ENCODE measurements around the gene IL10RB. TPM values are rescaled to one million over a fixed set of nuclear protein-coding genes. Genes with fewer than 3 reads are reported as not detected.
A peak's percentile ranks its signal among the peaks of the same experiment; 100 is the strongest.
"Not testable (repeated sequence)": the region's sequence is repeated elsewhere in the genome, so short reads cannot be mapped to it uniquely, and the experiment has no call there.

IL10RB gene
- polyA plus RNA-seq (2013, experiment 1 of 2): 12.6 TPM
- 11.2 TPM for polyA plus RNA-seq (2013, experiment 2 of 2)

GRCh38 chr21:33266050-33266788, at the start of gene IL10RB:
Gene IL10RB, plus strand, starts transcription at chr21:33266367. Its CDS starts 99 bp downstream, at chr21:33266466.
- no peak within 1 kb of the TSS for H3K27ac ChIP-seq (ENCODE audit: low read depth, low read length, severe bottlenecking)
- peaks cover 4% of the 10 kb centered on the region for H3K4me1 ChIP-seq (ENCODE audit: control insufficient read depth, insufficient read depth, low read length, poor library complexity, severe bottlenecking)
- H3K4me3 ChIP-seq (ENCODE audit: extremely low read depth, insufficient read depth, low read length, poor library complexity, severe bottlenecking): peak within 1 kb of the TSS; percentile 59
- H3K36me3 ChIP-seq (ENCODE audit: control insufficient read depth, insufficient read depth, low read length): peaks cover 28% of the 10 kb centered on the region
- 0 to 1% methylated on average over 23 to 25 of the region's 60 CpGs for WGBS, 2 experiments (ENCODE audit: insufficient coverage in 2 of 2)
- H3K9me3 ChIP-seq (ENCODE audit: control insufficient read depth, low read length): no peaks in the 10 kb centered on the region

- H3K27ac ChIP-seq (ENCODE audit: low read depth, low read length, severe bottlenecking): no peak overlapping the region
- peaks cover 4% of the 10 kb centered on the region for H3K9me3 ChIP-seq (ENCODE audit: control insufficient read depth, low read length)
- no peak overlapping the region for H3K4me3 ChIP-seq (ENCODE audit: extremely low read depth, insufficient read depth, low read length, poor library complexity, severe bottlenecking)
- H3K4me1 ChIP-seq (ENCODE audit: control insufficient read depth, insufficient read depth, low read length, poor library complexity, severe bottlenecking): peaks cover 9% of the 10 kb centered on the region
- no peaks in the 10 kb centered on the region for H3K36me3 ChIP-seq (ENCODE audit: control insufficient read depth, insufficient read depth, low read length)
- 82 to 100% methylated on average over 1 of the region's 2 CpGs for WGBS, 2 experiments (ENCODE audit: insufficient coverage in 2 of 2)
These were observed 49.0 kb upstream of the IL10RB start for GRCh38 chr21:33217138-33217520.

DNA sequence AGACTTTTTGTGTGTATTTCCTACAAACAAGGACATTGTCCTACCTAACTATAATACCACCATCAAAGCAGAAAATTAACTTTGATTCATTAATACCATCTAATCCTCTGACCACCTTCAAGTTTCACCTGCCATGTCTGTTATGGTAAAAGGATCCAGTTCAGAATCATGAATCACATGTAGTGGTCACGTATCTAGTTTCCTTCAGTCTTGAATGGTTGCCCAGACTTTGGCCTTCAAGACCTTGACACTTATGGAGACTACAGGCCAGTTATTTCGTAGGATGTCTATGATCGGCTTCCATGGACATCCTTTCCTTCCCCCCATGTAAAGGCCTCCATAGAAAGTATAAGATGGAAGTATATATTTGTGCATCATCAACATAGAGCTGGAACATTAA, 46.9 kb upstream of the IL10RB start:
- Histone ChIP-seq H3K9me3 (ENCODE audit: control insufficient read depth, low read length) (no peaks in the 10 kb centered on the region), H3K4me3 (ENCODE audit: extremely low read depth, insufficient read depth, low read length, poor library complexity, severe bottlenecking) (no peak overlapping the region), H3K27ac (ENCODE audit: low read depth, low read length, severe bottlenecking) (no peak overlapping the region), H3K36me3 (ENCODE audit: control insufficient read depth, insufficient read depth, low read length) (no peaks in the 10 kb centered on the region), H3K4me1 (ENCODE audit: control insufficient read depth, insufficient read depth, low read length, poor library complexity, severe bottlenecking) (no peaks in the 10 kb centered on the region)
- WGBS, 2 experiments (ENCODE audit: insufficient coverage in 2 of 2): 100% methylated on average over 1 of the region's 3 CpGs

GRCh38 chr21:33219954-33220353, 46.2 kb upstream of the IL10RB start:
- no peaks in the 10 kb centered on the region for H3K9me3 ChIP-seq (ENCODE audit: control insufficient read depth, low read length)
- H3K4me3 ChIP-seq (ENCODE audit: extremely low read depth, insufficient read depth, low read length, poor library complexity, severe bottlenecking): no peak overlapping the region
- H3K4me1 ChIP-seq (ENCODE audit: control insufficient read depth, insufficient read depth, low read length, poor library complexity, severe bottlenecking): no peaks in the 10 kb centered on the region
- no peaks in the 10 kb centered on the region for H3K36me3 ChIP-seq (ENCODE audit: control insufficient read depth, insufficient read depth, low read length)
- WGBS, 2 experiments (ENCODE audit: insufficient coverage in 2 of 2): 100% methylated on average over 1 of the region's 3 CpGs; no CpG with 5 or more reads in 1 of the 2 experiments
- H3K27ac ChIP-seq (ENCODE audit: low read depth, low read length, severe bottlenecking): no peak overlapping the region

DNA sequence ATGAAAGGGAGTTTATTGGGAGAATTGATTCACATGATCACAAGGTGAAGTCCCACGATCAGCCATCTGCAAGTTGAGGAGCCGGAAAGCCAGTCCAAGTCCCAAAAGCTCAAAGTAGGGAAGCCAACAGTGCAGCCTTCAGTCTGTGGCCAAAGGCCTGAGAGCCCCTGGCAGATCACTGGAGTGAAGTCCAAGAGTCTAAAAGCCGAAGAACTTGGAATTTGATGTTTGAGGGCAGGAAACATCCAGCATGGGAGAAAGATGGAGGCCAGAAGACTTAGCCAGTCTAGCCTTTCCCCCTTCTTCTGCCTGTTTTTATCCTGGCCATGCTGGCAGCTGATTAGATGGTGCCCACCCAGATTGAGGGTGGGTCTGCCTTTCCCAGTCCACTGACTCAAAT, 40.8 kb upstream of the IL10RB start:
- not testable (repeated sequence) for H3K4me1 ChIP-seq (ENCODE audit: control insufficient read depth, insufficient read depth, low read length, poor library complexity, severe bottlenecking); H3K27ac ChIP-seq (ENCODE audit: low read depth, low read length, severe bottlenecking); H3K9me3 ChIP-seq (ENCODE audit: control insufficient read depth, low read length); H3K36me3 ChIP-seq (ENCODE audit: control insufficient read depth, insufficient read depth, low read length); H3K4me3 ChIP-seq (ENCODE audit: extremely low read depth, insufficient read depth, low read length, poor library complexity, severe bottlenecking)
- 84 to 93% methylated on average over 3 of the region's 3 CpGs for WGBS, 2 experiments (ENCODE audit: insufficient coverage in 2 of 2)

GRCh38 chr21:33228455-33228854, 37.7 kb upstream of the IL10RB start:
- H3K27ac ChIP-seq (ENCODE audit: low read depth, low read length, severe bottlenecking): no peak overlapping the region
- 84% methylated on average over 2 of the region's 3 CpGs; no CpG with 5 or more reads in 1 of the 2 experiments for WGBS, 2 experiments (ENCODE audit: insufficient coverage in 2 of 2)
- peaks cover 11% of the 10 kb centered on the region for H3K4me1 ChIP-seq (ENCODE audit: control insufficient read depth, insufficient read depth, low read length, poor library complexity, severe bottlenecking)
- no peaks in the 10 kb centered on the region for H3K36me3 ChIP-seq (ENCODE audit: control insufficient read depth, insufficient read depth, low read length)
- no peaks in the 10 kb centered on the region for H3K9me3 ChIP-seq (ENCODE audit: control insufficient read depth, low read length)
- H3K4me3 ChIP-seq (ENCODE audit: extremely low read depth, insufficient read depth, low read length, poor library complexity, severe bottlenecking): no peak overlapping the region

GRCh38 chr21:33229099-33229783, 36.9 kb upstream of the IL10RB start:
- no peak overlapping the region for H3K27ac ChIP-seq (ENCODE audit: low read depth, low read length, severe bottlenecking)
- no peaks in the 10 kb centered on the region for H3K9me3 ChIP-seq (ENCODE audit: control insufficient read depth, low read length)
- peak overlapping the region; percentile 73 for H3K4me3 ChIP-seq (ENCODE audit: extremely low read depth, insufficient read depth, low read length, poor library complexity, severe bottlenecking)
- WGBS, 2 experiments (ENCODE audit: insufficient coverage in 2 of 2): 12 to 14% methylated on average over 7 of the region's 18 CpGs
- H3K36me3 ChIP-seq (ENCODE audit: control insufficient read depth, insufficient read depth, low read length): no peaks in the 10 kb centered on the region
- peaks cover 14% of the 10 kb centered on the region for H3K4me1 ChIP-seq (ENCODE audit: control insufficient read depth, insufficient read depth, low read length, poor library complexity, severe bottlenecking)

GRCh38 chr21:33229784-33230544, 36.2 kb upstream of the IL10RB start, which contains the start of gene IFNAR2:
Gene IFNAR2, plus strand, starts transcription at chr21:33229938. Its CDS starts 11,985 bp downstream, at chr21:33241923.
- 0% methylated on average over 48 to 73 of the region's 95 CpGs for WGBS, 2 experiments (ENCODE audit: insufficient coverage in 2 of 2)
- H3K27ac ChIP-seq (ENCODE audit: low read depth, low read length, severe bottlenecking): peak within 1 kb of the TSS; percentile 60
- H3K4me1 ChIP-seq (ENCODE audit: control insufficient read depth, insufficient read depth, low read length, poor library complexity, severe bottlenecking): peaks cover 20% of the 10 kb centered on the region

GRCh38 chr21:33230545-33231324, 35.4 kb upstream of the IL10RB start:
- 2 to 3% methylated on average over 20 to 25 of the region's 30 CpGs for WGBS, 2 experiments (ENCODE audit: insufficient coverage in 2 of 2)
- Histone ChIP-seq H3K36me3 (ENCODE audit: control insufficient read depth, insufficient read depth, low read length) (peaks cover 5% of the 10 kb centered on the region), H3K27ac (ENCODE audit: low read depth, low read length, severe bottlenecking) (no peak overlapping the region), H3K9me3 (ENCODE audit: control insufficient read depth, low read length) (peaks cover 2% of the 10 kb centered on the region), H3K4me1 (ENCODE audit: control insufficient read depth, insufficient read depth, low read length, poor library complexity, severe bottlenecking) (peaks cover 23% of the 10 kb centered on the region), H3K4me3 (ENCODE audit: extremely low read depth, insufficient read depth, low read length, poor library complexity, severe bottlenecking) (peak overlapping the region; percentile 73)

More at GRCh38 chr21:33229784-33230544, 36.2 kb upstream of the IL10RB start, which contains the start of gene IFNAR2:
- Histone ChIP-seq H3K9me3 (ENCODE audit: control insufficient read depth, low read length) (peaks cover 1% of the 10 kb centered on the region), H3K4me3 (ENCODE audit: extremely low read depth, insufficient read depth, low read length, poor library complexity, severe bottlenecking) (peak within 1 kb of the TSS; percentile 73), H3K36me3 (ENCODE audit: control insufficient read depth, insufficient read depth, low read length) (no peaks in the 10 kb centered on the region)

DNA sequence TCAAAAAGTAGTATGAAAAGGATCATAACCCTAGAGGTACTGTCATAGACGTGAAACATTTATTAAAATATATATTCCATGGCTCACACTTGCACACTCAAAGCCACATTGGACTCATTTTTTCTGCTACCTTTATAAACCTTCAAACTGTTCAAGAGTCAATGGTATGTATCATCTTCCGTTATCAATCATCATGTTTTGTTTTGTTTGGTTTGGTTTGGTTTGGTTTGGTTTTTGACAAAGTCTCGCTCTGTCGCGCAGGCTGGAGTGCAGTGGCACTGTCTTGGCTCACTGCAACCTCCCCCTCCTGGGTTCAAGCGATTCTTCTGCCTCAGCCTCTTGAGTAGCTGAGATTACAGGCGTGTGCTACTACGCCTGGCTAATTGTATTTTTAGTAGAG, 34.6 kb upstream of the IL10RB start:
- Histone ChIP-seq H3K36me3 (ENCODE audit: control insufficient read depth, insufficient read depth, low read length) (peaks cover 5% of the 10 kb centered on the region), H3K9me3 (ENCODE audit: control insufficient read depth, low read length) (peaks cover 2% of the 10 kb centered on the region), H3K4me1 (ENCODE audit: control insufficient read depth, insufficient read depth, low read length, poor library complexity, severe bottlenecking) (peaks cover 23% of the 10 kb centered on the region), H3K4me3 (ENCODE audit: extremely low read depth, insufficient read depth, low read length, poor library complexity, severe bottlenecking) (no peak overlapping the region), H3K27ac (ENCODE audit: low read depth, low read length, severe bottlenecking) (no peak overlapping the region)
- 100% methylated on average over 1 to 3 of the region's 8 CpGs for WGBS, 2 experiments (ENCODE audit: insufficient coverage in 2 of 2)

Data from mesodermal cell (in vitro differentiated cells).